Activated CD4-positive, alpha-beta memory T cell treated with anti-CD3 and anti-CD28 coated beads, Interleukin-2, amount 10 ng/mL, durations not matched to agents 7 days and 5 days (primary cell): ENCODE results near the gene HBP1. TPM values are rescaled to one million over a fixed set of nuclear protein-coding genes. Genes with fewer than 3 reads are reported as not detected.
"Not testable (repeated sequence)": the region's sequence is repeated elsewhere in the genome, so short reads cannot be mapped to it uniquely, and the experiment has no call there.

Source experiments
- CTCF ChIA-PET: fragments of 350-600 bp; sonication (Branson Sonifier 250); formaldehyde crosslinking; loops from one replicate; lab custom pipeline; 2021; ENCODE audit warnings: antibody characterized with exemption, inconsistent platforms; lab: Charles Lee
- POLR2A ChIA-PET: fragments of 350-600 bp; sonication (Branson Sonifier 250); formaldehyde crosslinking; loops from one replicate; lab custom pipeline; 2021; ENCODE audit warnings: antibody characterized with exemption; lab: Charles Lee
- DNase-seq: peaks from one replicate; pipeline ENCODE4 v3.0.0-alpha.2; 2020
- H3K27ac Mint-ChIP-seq: one replicate; pipeline ENCODE4 v1.8.0; 2021; ENCODE audit warnings: mild to moderate bottlenecking, mixed read lengths
- H3K27me3 Mint-ChIP-seq: one replicate; pipeline ENCODE4 v1.8.0; 2021; ENCODE audit warnings: mixed read lengths
- H3K36me3 Mint-ChIP-seq: one replicate; pipeline ENCODE4 v1.8.0; 2021; ENCODE audit warnings: low read depth, mixed read lengths
- H3K4me1 Mint-ChIP-seq: one replicate; pipeline ENCODE4 v1.8.0; 2021; ENCODE audit warnings: mixed read lengths
- H3K4me3 Mint-ChIP-seq: one replicate; pipeline ENCODE4 v1.8.0; 2021; ENCODE audit warnings: mild to moderate bottlenecking, mixed read lengths
- H3K9me3 Mint-ChIP-seq: one replicate; pipeline ENCODE4 v1.8.0; 2021; ENCODE audit warnings: mixed read lengths
- total RNA-seq, 2 experiments: library from RNA; stranded (reverse); gene quantifications; one replicate each; pipeline ENCODE4 v1.2.3, GENCODE V29; 2021

The HBP1 gene
- total RNA-seq, 2 experiments from 2014 or later = 44.0 to 45.5 TPM

DNA sequence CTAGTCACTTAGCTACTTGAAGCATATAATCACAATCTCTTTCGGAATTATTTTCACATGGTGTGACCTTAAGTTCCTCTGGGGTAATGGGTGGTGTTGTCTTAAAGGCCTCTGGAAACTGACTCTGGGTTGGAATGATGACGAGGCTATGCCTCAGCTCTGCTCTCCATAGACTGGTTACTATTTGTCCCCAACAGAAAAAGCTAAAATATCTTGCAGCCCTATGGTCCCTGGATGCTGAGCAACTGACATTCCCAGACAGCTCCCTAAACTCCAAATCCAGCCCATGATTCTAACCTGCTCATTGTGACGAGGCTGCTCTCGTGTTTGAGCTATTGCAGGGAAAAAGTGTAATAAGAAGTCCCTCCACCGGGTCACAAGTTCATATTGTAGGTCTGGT lies 51.6 kb downstream of the HBP1 start:
- ChIA-PET CTCF (interaction anchor here (0.7 kb wide), 1 partner anchor 598 kb away, joined by 3 read pairs; no protein-coding TSS in a partner anchor), POLR2A (no interaction called here)
- H3K4me3 Mint-ChIP-seq = no peak overlapping the region
- H3K27ac Mint-ChIP-seq = no peak overlapping the region
- DNase-seq = no peak
- no peaks in the 10 kb centered on the region for H3K36me3 Mint-ChIP-seq
- H3K27me3 Mint-ChIP-seq = no peaks in the 10 kb centered on the region
- peaks cover 3% of the 10 kb centered on the region for H3K9me3 Mint-ChIP-seq
- H3K4me1 Mint-ChIP-seq = no peaks in the 10 kb centered on the region

DNA sequence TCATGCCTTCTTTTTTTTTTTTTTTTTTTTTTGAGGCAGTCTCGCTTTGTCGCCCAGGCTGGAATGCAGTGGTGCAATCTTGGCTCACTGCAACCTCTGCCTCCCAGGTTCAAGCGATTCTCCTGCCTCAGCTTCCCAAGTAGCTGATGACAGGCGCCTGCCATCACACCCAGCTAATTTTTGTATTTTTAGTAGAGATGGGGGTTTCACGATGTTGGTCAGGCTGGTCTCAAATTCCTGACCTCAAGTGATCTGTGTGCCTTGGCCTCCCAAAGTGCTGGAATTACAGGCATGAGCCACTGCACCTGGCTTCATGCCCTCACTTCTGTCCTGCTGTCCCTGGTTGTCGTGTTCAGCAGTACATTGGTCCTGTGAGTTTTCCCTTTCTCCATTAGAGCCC lies 52.0 kb downstream of the HBP1 start:
- H3K4me1 Mint-ChIP-seq, DNase-seq, H3K27me3 Mint-ChIP-seq, POLR2A ChIA-PET, H3K9me3 Mint-ChIP-seq, H3K27ac Mint-ChIP-seq, H3K36me3 Mint-ChIP-seq, H3K4me3 Mint-ChIP-seq: not testable (repeated sequence)
- CTCF ChIA-PET = interaction anchor here (0.7 kb wide), 1 partner anchor 597 kb away, joined by 3 read pairs; no protein-coding TSS in a partner anchor

DNA sequence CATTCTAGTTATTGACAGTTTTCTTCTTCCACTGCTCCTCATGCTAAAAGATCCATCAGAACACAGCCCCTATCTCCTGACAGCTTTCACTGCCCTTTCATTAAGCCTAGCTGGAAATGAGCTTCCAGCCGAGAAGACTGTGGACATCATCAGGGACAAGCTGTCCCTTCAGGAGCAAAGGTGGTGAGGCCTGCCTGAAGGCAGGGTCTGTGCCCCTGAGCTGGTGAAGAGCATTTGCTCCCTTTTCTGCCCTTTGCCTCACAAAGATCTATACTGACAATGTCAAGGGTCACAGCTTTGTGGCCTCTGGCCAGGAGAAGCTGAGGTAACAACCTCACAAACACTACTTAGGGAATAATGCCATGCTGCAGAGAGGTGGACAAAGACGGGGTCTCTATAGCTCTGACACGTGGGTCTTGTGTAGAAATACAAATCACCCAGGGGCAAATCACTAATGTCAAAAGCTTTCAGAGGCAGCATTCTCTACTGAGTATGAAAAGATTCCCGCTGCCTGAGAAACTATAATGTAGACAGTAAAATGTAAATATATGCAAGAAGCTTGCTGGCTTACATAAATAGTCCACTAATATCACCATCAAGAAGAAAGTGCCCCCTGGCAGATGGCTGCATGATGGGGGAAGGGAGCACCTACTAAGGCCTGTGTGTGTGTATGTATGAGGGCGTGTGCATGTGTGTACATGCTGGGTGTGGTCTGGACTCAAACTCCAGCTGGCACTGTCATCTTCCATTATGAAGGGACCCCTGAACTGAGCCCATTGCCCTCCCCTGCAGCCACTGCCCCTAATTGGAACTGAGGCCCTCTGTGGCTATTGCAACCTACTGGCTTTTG lies 55.8 kb downstream of the HBP1 start:
- H3K9me3 Mint-ChIP-seq = no peaks in the 10 kb centered on the region

DNA sequence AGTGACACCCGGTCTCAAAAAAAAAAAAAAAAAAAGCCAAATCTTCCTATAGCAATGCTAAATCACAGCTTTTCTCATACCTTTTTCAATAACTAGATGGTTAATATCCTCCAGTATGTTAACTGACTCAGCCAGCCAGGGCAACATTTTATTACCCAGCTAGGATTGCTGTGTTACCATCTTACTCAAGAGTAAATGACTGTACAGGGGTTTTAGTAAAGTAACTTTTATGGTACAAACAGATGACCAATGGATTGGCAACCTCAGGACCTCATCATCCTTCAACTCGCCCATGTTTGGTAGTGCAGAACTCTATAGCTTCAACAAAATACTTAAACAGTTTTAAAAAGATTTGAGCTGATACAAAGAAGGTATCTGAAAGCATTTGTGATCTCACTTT lies 59.5 kb downstream of the HBP1 start:
- Mint-ChIP-seq H3K36me3 (no peaks in the 10 kb centered on the region), H3K27me3 (no peaks in the 10 kb centered on the region), H3K4me3 (no peak overlapping the region), H3K4me1 (no peaks in the 10 kb centered on the region), H3K27ac (no peak overlapping the region), H3K9me3 (no peaks in the 10 kb centered on the region)
- POLR2A ChIA-PET = no interaction called here
- CTCF ChIA-PET = no interaction called here
- no peak for DNase-seq

More for the DNA sequence above, 55.8 kb downstream of the HBP1 start:
- no peak for DNase-seq
- H3K27ac Mint-ChIP-seq = no peak overlapping the region
- CTCF ChIA-PET = interaction anchor here (1.3 kb wide), 1 partner anchor 17 kb away, joined by 3 read pairs; no protein-coding TSS in a partner anchor
- H3K4me1 Mint-ChIP-seq = no peaks in the 10 kb centered on the region
- POLR2A ChIA-PET = no interaction called here
- no peak overlapping the region for H3K4me3 Mint-ChIP-seq
- no peaks in the 10 kb centered on the region for H3K36me3 Mint-ChIP-seq
- H3K27me3 Mint-ChIP-seq = no peaks in the 10 kb centered on the region

DNA sequence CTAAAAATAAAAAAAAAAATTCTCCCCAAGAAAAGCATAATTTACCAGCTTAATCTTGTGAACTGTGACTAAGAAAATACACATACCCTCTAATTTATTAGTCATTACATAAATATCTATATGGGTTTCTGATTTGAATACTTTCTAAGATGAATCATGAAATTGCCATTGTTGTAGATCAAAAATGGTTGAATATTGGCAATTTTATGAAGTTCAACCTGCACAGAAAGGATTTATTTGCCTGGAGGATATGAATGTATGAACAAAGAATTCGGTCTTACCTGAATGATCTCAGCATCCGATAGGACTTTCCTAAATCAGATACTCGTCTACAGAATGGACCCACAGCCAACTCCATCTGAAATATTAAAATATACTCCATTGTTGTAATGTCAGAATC lies 61.5 kb downstream of the HBP1 start:
- Mint-ChIP-seq H3K27me3 (no peaks in the 10 kb centered on the region), H3K9me3 (no peaks in the 10 kb centered on the region), H3K4me1 (no peaks in the 10 kb centered on the region), H3K27ac (no peak overlapping the region), H3K36me3 (no peaks in the 10 kb centered on the region), H3K4me3 (no peak overlapping the region)
- CTCF ChIA-PET = no interaction called here
- POLR2A ChIA-PET = no interaction called here
- DNase-seq = no peak

DNA sequence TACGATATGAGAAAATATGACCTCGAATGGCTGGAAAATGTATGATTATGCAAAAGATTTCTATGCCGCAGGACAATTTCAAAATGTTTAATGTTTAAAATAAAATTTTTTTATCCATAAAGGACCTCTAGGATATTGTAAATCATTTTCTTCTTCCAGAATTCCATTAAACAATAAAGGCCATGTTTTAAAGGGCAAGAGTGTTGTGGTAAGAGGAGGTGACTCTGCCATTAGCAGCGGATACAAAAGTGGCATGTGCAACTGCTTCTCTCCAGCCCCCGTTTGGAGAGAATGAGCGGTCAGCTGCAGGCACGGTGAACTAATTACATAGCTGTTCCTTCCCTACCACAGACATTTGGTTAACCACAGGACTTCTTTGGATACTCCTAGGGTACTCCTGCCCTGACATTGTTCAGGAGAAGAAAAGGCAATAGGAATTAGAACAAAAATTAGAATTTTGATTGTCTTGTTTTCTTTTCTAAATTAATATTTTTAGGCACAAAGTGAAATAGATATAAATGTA lies 63.8 kb downstream of the HBP1 start:
- H3K27me3 Mint-ChIP-seq = no peaks in the 10 kb centered on the region
- POLR2A ChIA-PET = no interaction called here
- no peaks in the 10 kb centered on the region for H3K4me1 Mint-ChIP-seq
- no peaks in the 10 kb centered on the region for H3K36me3 Mint-ChIP-seq
- CTCF ChIA-PET = no interaction called here
- H3K27ac Mint-ChIP-seq = no peak overlapping the region
- H3K4me3 Mint-ChIP-seq = no peak overlapping the region
- no peak for DNase-seq
- no peaks in the 10 kb centered on the region for H3K9me3 Mint-ChIP-seq

DNA sequence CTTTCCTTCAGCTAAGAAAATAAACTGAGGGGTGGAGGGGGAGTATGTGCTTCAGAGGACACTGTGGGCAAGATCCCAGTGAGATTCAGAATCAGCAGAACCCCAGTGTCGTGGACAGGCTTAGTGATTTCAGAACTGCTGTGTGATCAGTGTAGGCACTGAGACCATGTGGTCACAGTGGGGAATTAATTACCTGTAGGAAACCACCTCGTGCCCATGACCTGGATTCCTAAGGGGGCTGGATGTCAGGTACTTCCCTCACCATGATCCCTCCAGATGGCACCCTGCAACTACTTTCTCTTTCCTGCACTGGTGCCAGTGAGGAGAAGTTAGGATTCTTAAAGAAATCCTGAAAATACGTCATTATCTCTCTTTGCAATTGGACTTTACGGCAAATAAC lies 64.4 kb downstream of the HBP1 start:
- Mint-ChIP-seq H3K4me3 (no peak overlapping the region), H3K4me1 (no peaks in the 10 kb centered on the region), H3K36me3 (peaks cover 1% of the 10 kb centered on the region), H3K27me3 (no peaks in the 10 kb centered on the region), H3K27ac (no peak overlapping the region), H3K9me3 (no peaks in the 10 kb centered on the region)
- POLR2A ChIA-PET = no interaction called here
- DNase-seq = no peak
- CTCF ChIA-PET = no interaction called here

DNA sequence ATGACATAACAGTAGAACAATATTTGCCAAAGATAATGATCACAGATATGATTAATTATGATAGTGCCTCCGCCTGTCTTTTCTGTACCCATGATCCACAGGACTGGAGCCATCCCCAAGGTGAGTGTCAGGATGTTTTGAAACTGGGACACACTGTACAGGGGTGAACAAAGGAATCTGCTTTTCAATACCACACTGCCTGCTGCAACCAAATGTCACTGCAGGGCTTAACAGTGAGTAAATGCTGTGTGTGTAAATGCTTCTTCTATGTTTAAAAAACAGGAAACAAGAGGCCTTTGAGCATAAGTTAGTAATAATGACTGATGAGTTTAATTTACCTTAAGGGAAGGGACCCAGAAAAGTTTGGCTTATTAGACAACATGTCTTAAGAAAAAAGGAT lies 65.2 kb downstream of the HBP1 start:
- CTCF ChIA-PET = no interaction called here
- H3K27ac Mint-ChIP-seq = no peak overlapping the region
- no peaks in the 10 kb centered on the region for H3K27me3 Mint-ChIP-seq

DNA sequence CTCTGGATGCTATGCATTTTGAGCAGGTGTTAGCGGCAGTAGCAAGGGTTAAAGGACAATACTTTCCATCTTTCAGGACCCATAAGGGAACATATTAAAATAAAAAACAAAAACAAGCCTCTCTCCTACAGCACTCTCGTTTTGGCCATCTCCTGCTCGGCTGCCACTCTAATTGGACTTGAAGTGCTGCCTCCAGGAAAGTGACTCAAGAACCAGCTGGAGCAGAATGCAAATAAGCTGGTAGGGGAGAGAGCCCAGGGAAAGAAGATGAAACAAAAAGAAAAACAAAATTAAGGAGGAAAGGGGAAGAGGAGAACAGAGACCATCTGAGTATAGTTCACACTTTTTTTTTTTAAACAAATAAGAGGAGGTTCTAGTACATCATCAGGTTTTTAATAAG lies 65.6 kb downstream of the HBP1 start:
- Mint-ChIP-seq H3K4me3 (no peak overlapping the region), H3K9me3 (no peaks in the 10 kb centered on the region), H3K4me1 (no peaks in the 10 kb centered on the region), H3K27me3 (no peaks in the 10 kb centered on the region), H3K27ac (no peak overlapping the region), H3K36me3 (peaks cover 2% of the 10 kb centered on the region)
- POLR2A ChIA-PET = no interaction called here
- CTCF ChIA-PET = no interaction called here
- DNase-seq = no peak

More for the DNA sequence above, 65.2 kb downstream of the HBP1 start:
- Mint-ChIP-seq H3K9me3 (no peaks in the 10 kb centered on the region), H3K4me1 (no peaks in the 10 kb centered on the region), H3K4me3 (no peak overlapping the region), H3K36me3 (peaks cover 2% of the 10 kb centered on the region)
- POLR2A ChIA-PET = no interaction called here
- DNase-seq = no peak

DNA sequence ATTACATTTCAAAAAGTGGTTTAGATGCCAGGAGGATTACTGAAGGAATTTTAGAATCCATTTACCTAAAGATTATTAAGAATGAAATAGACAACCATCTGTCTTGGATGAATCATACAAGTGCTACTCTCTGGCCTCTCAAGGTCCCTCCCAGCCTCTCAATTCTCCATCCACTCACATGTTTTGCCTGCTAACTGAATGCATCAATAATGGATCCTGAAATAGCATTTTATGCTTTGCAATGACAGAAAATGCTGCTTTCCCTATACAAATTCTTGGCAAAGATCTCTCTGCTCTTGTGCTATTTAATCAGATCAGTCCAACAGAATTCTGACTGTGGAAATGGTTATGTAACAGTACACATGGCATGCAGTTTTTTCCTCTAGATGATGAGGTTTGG lies 68.1 kb downstream of the HBP1 start:
- H3K27me3 Mint-ChIP-seq = no peaks in the 10 kb centered on the region
- POLR2A ChIA-PET = no interaction called here
- H3K27ac Mint-ChIP-seq = no peak overlapping the region
- no peaks in the 10 kb centered on the region for H3K9me3 Mint-ChIP-seq
- H3K4me1 Mint-ChIP-seq = no peaks in the 10 kb centered on the region
- no peak for DNase-seq
- H3K4me3 Mint-ChIP-seq = no peak overlapping the region
- CTCF ChIA-PET = interaction anchor here (0.6 kb wide), 1 partner anchor 658 kb away, joined by 4 read pairs; no protein-coding TSS in a partner anchor
- peaks cover 2% of the 10 kb centered on the region for H3K36me3 Mint-ChIP-seq

DNA sequence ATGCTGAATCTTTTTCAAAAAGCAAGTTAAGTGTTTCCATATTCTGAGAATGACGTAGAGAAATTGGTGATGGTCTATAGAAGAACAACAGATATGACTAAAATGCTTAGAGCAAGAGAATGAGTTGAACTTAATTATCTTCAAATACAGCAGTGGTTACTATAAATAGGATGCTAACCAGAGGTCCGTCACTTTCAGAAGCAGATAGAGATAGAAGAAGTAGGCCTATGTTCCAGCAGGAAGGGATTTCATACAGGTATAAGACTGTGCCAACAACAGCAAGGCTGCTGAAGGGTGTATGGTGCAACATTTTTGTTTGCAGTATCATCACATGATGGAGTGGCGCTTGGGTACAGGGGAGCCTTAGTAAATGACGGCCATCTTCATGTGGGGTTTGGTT lies 68.6 kb downstream of the HBP1 start:
- H3K36me3 Mint-ChIP-seq = peaks cover 2% of the 10 kb centered on the region

DNA sequence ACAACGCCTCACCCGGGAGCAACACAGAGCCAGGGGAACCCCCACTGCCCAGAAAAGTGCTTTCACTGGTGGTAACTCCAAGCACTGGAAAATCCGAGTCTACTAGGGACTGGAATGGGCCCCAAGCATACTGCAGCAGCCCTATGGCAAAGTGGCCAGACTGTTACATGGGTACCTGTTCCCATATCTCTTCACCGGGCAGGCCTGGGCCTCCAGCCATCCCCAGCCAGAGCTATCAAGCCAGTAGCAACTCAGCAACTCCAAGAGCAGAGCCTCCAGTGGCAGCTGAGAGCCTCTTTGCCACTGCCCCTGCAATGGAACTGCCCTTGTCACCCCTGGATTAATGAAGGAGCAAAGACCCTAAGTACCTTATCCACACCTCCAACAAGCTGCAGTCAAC lies 73.5 kb downstream of the HBP1 start:
- ChIA-PET POLR2A (no interaction called here), CTCF (no interaction called here)
- no peak overlapping the region for H3K27ac Mint-ChIP-seq
- H3K4me1 Mint-ChIP-seq = no peaks in the 10 kb centered on the region
- H3K36me3 Mint-ChIP-seq = peaks cover 41% of the 10 kb centered on the region
- DNase-seq = no peak
- no peaks in the 10 kb centered on the region for H3K27me3 Mint-ChIP-seq
- no peak overlapping the region for H3K4me3 Mint-ChIP-seq
- H3K9me3 Mint-ChIP-seq = peaks cover 18% of the 10 kb centered on the region

More for the DNA sequence above, 68.6 kb downstream of the HBP1 start:
- CTCF ChIA-PET = no interaction called here
- DNase-seq = no peak
- Mint-ChIP-seq H3K4me1 (no peaks in the 10 kb centered on the region), H3K9me3 (no peaks in the 10 kb centered on the region), H3K4me3 (no peak overlapping the region), H3K27ac (no peak overlapping the region), H3K27me3 (no peaks in the 10 kb centered on the region)
- POLR2A ChIA-PET = no interaction called here

DNA sequence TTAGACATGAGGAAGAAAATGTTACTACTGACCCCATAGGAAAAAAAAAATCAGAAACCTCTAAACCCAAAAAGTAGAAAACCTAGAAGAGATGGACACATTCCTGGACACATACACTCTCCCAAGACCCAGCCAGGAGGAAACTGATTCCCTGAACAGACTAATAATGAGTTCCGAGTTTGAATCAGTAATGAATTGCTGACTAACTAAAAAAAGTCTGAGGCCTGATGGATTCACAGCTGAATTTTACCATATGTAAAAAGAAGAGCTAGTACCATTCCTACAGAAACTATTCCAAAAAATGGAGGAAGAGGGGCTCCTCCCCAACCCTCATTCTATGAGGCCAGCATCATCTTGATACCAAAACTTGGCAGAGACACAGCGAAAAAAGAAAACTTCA lies 75.8 kb downstream of the HBP1 start:
- no peaks in the 10 kb centered on the region for H3K27me3 Mint-ChIP-seq
- no peaks in the 10 kb centered on the region for H3K4me1 Mint-ChIP-seq
- peaks cover 18% of the 10 kb centered on the region for H3K9me3 Mint-ChIP-seq
- POLR2A ChIA-PET = no interaction called here
- no peak overlapping the region for H3K4me3 Mint-ChIP-seq
- H3K27ac Mint-ChIP-seq = no peak overlapping the region
- CTCF ChIA-PET = no interaction called here
- peaks cover 47% of the 10 kb centered on the region for H3K36me3 Mint-ChIP-seq
- no peak for DNase-seq

DNA sequence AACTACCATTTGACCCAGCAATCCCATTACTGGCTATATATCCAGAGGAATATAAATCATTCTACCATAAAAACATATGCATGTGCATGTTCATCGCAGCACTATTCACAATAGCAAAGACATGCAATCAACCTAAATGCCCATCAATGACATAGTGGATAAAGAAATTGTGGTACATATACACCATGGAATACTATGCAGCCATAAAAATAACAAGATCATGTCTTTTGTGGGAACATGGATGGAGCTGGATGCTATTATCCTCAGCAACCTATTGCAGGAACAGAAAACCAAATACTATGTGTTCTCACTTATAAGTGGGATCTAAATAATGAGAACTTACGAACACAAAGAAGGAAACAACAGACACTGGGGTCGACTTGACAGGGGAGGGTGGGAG lies 78.0 kb downstream of the HBP1 start:
- H3K4me1 Mint-ChIP-seq, H3K27me3 Mint-ChIP-seq, CTCF ChIA-PET, POLR2A ChIA-PET, H3K4me3 Mint-ChIP-seq, DNase-seq, H3K27ac Mint-ChIP-seq: not testable (repeated sequence)
- Mint-ChIP-seq H3K36me3 (peaks cover 47% of the 10 kb centered on the region), H3K9me3 (peaks cover 18% of the 10 kb centered on the region)
